NCI-H2196 treated with DMSO at 0.1 percent for 48 hours (cell line): ENCODE data around the gene XXYLT1.

ENCODE experiments used
- DNase-seq: peaks from one replicate; lab custom pipeline; 2025; ENCODE audit not compliant: unreplicated experiment; lab: John Stamatoyannopoulos, UW

XXYLT1 gene

DNA sequence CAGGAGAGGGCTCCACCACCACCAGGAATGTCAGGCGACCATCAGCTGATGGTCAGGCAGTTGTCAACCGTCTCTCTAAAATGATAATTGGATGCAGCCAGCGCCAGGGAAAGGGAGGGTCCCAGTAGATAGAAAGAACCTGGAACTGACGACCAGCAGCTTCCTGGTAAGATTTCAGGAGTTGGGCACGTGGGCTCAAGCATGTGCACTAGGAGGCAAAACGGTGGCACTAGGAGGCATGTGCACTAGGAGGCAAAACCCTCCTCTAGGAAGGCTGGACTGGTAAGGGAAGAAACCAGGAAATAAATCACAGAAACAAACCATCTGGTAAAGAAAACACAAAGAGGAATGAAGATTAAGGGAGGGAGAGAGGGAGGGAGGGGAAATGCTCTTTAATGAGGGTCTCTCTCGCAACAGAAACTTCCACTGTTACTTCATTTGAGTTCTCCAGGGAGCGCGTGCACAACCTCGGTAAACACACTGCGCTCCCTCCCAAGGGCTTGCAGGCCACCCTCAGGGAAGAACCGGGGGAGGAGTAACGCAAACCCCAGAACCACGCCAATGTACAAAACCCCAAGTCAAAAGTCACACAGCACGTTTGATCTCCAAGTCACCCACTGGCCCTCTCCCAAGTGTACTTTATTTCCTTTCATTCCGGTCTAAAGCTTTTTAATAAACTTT, 116.7 kb downstream of the XXYLT1 start:
- DNase-seq = no peak

DNA sequence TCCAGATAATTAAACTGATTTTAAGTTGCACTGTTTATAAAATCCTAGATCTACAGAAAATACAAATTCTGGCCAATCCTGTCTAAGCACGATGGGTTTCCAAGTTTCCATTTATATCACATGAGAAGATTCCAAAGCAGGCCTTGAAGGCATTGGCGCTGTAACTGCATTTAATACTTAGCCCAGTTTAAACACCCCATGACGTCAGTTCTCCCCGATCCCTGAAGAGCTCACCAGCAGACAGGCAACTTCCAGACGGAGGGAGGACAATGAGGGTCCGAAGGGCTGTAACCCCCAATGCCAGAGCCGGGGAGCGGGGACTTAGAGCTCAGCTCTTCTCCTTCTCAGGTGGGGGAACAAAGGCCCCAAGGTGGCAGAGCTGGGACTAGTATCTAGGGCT, 117.3 kb downstream of the XXYLT1 start:
- DNase-seq = no peak

DNA sequence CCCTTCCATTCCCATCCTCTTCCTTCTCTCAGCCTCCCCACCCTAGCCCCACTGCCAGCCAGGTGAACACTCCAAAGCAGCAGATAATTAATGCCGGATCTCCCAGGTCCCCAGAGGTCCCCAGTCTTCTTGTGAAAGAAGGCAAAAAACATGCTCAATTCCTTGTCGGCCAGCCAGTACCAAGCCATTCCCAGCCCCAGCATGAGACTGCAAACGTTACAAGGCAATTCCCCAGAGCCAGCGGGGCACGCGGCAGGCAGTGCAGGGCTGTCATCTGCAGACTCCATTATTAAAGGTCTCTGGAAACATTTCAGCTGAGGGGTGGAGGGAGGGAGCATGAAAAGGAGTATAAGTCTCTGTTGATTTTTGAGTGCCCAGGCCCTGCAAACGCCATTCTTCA, 117.8 kb downstream of the XXYLT1 start:
- no peak for DNase-seq

GRCh38 chr3:195151866-195152541, 119.0 kb downstream of the XXYLT1 start:
- DNase-seq = no peak

- DNase-seq = no peak
These were observed 119.6 kb downstream of the XXYLT1 start for GRCh38 chr3:195151402-195151801.

GRCh38 chr3:195150181-195151118, 120.5 kb downstream of the XXYLT1 start:
- peak; percentile 95 for DNase-seq

- DNase-seq = no peak
These were observed 121.5 kb downstream of the XXYLT1 start for GRCh38 chr3:195149292-195150030.

GRCh38 chr3:195148549-195148948, 122.4 kb downstream of the XXYLT1 start:
- no peak for DNase-seq

- DNase-seq = no peak
These were observed 123.3 kb downstream of the XXYLT1 start for GRCh38 chr3:195147649-195148080.

- DNase-seq = no peak
These were observed 124.8 kb downstream of the XXYLT1 start for GRCh38 chr3:195146131-195146530.

DNA sequence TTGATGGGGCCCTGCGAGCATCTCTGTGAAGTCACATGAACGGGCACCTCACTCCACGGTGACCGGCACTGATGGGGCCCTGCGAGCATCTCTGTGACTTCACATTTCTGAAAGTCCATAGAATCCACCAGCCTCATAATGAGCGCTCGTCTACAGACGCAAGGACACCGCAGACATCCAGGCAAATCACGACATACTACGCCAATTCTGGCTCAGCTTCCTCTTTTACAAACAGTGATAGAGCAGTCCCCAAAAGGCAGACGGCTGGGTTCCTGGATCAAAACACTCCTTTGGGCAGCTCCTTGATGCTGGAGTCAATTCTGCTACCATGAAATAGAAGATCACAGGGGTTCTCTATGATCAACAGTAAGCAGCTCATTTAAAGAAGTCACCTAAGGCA, 125.4 kb downstream of the XXYLT1 start:
- no peak for DNase-seq

DNA sequence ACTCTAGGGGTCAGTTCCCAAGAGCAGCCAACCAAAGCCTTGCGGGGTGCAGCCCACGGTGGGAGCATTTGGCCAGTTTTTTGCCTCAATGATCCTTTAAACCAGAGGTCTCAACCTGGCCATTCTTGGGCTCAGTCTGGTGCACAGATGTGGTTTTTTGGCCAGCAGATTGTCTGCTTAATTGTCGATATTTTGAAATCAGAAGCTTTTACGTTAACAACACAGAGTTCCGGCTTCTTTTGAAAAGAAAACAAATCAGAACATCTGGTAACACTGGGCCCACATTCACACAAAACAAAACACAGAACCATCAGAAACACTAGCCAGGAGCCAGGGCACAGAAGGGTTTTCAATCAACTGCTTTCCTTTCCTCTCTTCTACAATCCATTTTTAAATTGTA, 127.7 kb downstream of the XXYLT1 start:
- DNase-seq = no peak

- DNase-seq = no peak
These were observed 128.4 kb downstream of the XXYLT1 start for GRCh38 chr3:195142519-195142918.

DNA sequence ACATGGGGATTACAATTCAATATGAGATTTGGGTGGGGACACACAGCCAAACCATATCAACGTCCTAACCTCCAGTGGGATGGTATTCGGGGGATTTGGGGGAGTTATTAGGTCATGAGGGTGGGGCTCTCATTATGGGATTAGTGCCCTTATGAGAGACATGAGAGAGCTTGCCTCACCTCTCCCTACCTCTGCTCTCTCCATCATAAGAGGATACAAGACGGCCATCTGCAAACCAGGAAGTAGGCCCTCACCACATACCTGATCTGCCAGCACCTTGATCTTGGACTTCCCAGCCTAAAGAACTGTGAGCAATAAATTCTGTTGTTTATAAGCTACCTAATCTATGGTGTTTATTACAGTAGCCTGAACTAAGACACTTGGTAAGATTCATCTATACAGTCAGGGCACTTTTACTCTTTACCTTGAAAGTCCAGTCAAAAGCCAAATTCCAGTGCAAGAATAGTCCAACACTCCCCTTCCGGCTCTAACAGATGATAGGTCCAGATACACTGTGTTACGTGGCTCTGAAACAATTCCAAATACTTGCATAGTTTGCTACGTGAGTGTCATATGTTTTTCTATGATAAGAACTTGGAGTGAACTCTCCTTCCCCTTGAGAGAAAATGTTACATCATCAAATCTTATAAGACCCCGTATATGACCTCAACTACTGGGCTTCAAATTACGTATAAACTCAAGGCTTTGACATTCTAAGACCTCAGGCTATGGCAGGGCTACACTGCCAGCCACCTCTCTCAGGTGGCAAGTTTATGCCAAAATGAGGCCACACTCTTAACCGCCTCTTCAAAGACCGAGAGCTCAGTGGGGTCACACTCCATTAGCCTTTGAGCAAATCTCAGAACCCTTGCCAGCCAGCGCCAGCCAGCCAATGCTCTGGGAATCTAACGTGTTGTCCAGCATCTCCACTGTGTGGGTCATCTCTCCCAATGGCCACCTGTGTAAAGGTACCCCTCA, 129.9 kb downstream of the XXYLT1 start:
- no peak for DNase-seq

- no peak for DNase-seq
These were observed 130.5 kb downstream of the XXYLT1 start for GRCh38 chr3:195140410-195140809.

GRCh38 chr3:195139876-195140240, 131.1 kb downstream of the XXYLT1 start:
- no peak for DNase-seq

DNA sequence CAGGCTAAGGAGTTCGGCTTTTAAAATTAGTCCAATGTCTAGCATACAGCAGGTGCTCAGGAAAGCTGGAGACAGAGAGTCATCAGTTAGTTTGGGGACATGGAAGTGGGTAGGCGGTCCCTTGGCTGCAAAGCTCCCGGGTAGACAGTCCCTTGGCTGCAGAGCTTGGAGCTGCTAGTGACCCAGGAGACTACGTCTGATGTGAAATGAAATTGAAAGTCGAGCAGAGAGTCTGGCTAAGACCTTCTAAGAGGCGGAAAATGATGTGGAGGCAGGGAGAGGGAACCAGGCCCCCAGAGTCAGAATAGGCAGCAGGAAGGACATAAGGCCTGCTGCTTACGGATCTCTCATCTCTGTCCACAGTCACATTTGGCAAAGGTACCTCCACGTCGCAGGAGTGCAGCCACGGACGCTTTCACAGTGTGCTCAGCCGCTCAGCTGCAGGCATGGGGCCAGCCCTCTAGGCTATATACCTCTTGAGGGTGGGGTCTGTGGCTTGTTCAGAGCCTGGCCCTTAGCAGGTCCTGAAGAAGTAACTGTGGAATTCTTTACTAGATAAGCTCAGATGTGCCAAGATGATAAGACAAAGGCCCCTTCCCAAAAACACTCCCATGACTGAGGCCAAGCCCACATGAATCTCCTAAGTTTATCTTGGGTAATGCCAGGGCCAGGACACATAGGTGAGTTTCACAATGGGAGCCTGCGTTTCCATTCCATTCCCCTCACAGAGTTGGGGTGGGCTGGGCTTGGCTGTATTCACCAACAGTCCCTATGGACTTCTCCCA, 131.7 kb downstream of the XXYLT1 start:
- DNase-seq = no peak

- DNase-seq = no peak
These were observed 133.0 kb downstream of the XXYLT1 start for GRCh38 chr3:195137638-195138588.
